Neural progenitor cell (in vitro differentiated cells): ENCODE data around the gene PPP1R8. TPM values are rescaled to one million over a fixed set of nuclear protein-coding genes. Genes with fewer than 3 reads are reported as not detected.
"Not testable (repeated sequence)": the region's sequence is repeated elsewhere in the genome, so short reads cannot be mapped to it uniquely, and the experiment has no call there.

Source experiments
- DNase-seq: peaks from one replicate; pipeline ENCODE4 v3.0.0-alpha.2; 2016; ENCODE audit warnings: low spot score
- H2AFZ ChIP-seq: fragments of 200-600 bp; sonication (generic); replicated peaks from 2 replicates; pipeline ENCODE4 v1.6.1; 2016; ENCODE audit warnings: antibody characterized with exemption
- H3F3A ChIP-seq: fragments of 200-600 bp; sonication (generic); 2 replicates; pipeline ENCODE4 v1.6.1; 2016; ENCODE audit warnings: antibody characterized with exemption, low read depth
- H3K27ac ChIP-seq: fragments of 200-600 bp; sonication (generic); 2 replicates; pipeline ENCODE4 v1.5.1; 2016; ENCODE audit warnings: mild to moderate bottlenecking
- H3K27me3 ChIP-seq: fragments of 200-600 bp; sonication (generic); 2 replicates; pipeline ENCODE4 v1.6.1; 2016; ENCODE audit warnings: mild to moderate bottlenecking, moderate library complexity
- H3K36me3 ChIP-seq: fragments of 200-600 bp; sonication (generic); 2 replicates; pipeline ENCODE4 v1.5.1; 2016
- H3K4me1 ChIP-seq: fragments of 200-600 bp; sonication (generic); 2 replicates; pipeline ENCODE4 v1.6.1; 2016; ENCODE audit warnings: mixed run types
- H3K4me2 ChIP-seq: fragments of 200-600 bp; sonication (generic); 2 replicates; pipeline ENCODE4 v1.6.1; 2016
- H3K4me3 ChIP-seq: fragments of 200-600 bp; sonication (generic); 2 replicates; pipeline ENCODE4 v1.5.1; 2016
- H3K79me2 ChIP-seq: fragments of 200-600 bp; sonication (generic); 2 replicates; pipeline ENCODE4 v1.6.1; 2016; ENCODE audit warnings: low read depth
- H3K9ac ChIP-seq: fragments of 200-600 bp; sonication (generic); 2 replicates; pipeline ENCODE4 v1.6.1; 2016
- H3K9me3 ChIP-seq: fragments of 200-600 bp; sonication (generic); 2 replicates; pipeline ENCODE4 v1.5.1; 2016; ENCODE audit warnings: low read depth
- H4K20me1 ChIP-seq: fragments of 200-600 bp; sonication (generic); 2 replicates; pipeline ENCODE4 v1.6.1; 2016; ENCODE audit warnings: low read depth
- H3K27ac Mint-ChIP-seq: 3 replicates; pipeline ENCODE4 v1.8.0; 2021; ENCODE audit warnings: mixed read lengths
- H3K27me3 Mint-ChIP-seq: 2 replicates; pipeline ENCODE4 v1.8.0; 2022; ENCODE audit warnings: low read depth, mild to moderate bottlenecking, inconsistent platforms, moderate library complexity, mixed read lengths; ENCODE audit not compliant: insufficient read depth
- H3K36me3 Mint-ChIP-seq: 3 replicates; pipeline ENCODE4 v1.8.0; 2021; ENCODE audit warnings: mixed read lengths
- H3K4me1 Mint-ChIP-seq: 3 replicates; pipeline ENCODE4 v1.8.0; 2021; ENCODE audit warnings: mixed read lengths
- H3K4me3 Mint-ChIP-seq: 3 replicates; pipeline ENCODE4 v1.8.0; 2021; ENCODE audit warnings: mild to moderate bottlenecking, moderate library complexity, mixed read lengths
- H3K9me3 Mint-ChIP-seq: 3 replicates; pipeline ENCODE4 v1.8.0; 2020; ENCODE audit warnings: mixed read lengths
- CTCF ChIP-seq: fragments of 200-600 bp; sonication (generic); IDR thresholded peaks from 2 replicates; pipeline ENCODE4 v1.5.1; 2017; ENCODE audit warnings: antibody characterized with exemption, mild to moderate bottlenecking
- EZH2 ChIP-seq: fragments of 200-600 bp; sonication (generic); IDR thresholded peaks from 2 replicates; pipeline ENCODE4 v1.6.1; 2017; ENCODE audit warnings: antibody characterized with exemption, mild to moderate bottlenecking, moderate library complexity
- EZH2phosphoT487 ChIP-seq: fragments of 200-600 bp; sonication (generic); IDR thresholded peaks from 2 replicates; pipeline ENCODE4 v1.6.1; 2017; ENCODE audit warnings: antibody characterized with exemption
- total RNA-seq: library from RNA; depleted of rRNA; stranded (reverse); fragments of >200 nt; gene quantifications from 2 replicates; pipeline ENCODE4 v1.2.3, GENCODE V29; 2015; ENCODE audit warnings: low replicate concordance

The PPP1R8 gene
- total RNA-seq, 1 donor from 2014 or later, result 61.2 TPM

- peak; percentile 4 for DNase-seq
- Mint-ChIP-seq H3K4me3 (no peak overlapping the region), H3K27ac (no peak overlapping the region), H3K4me1 (no peaks in the 10 kb centered on the region), H3K36me3 (peaks cover 13% of the 10 kb centered on the region), H3K9me3 (no peaks in the 10 kb centered on the region), H3K27me3 (no peaks in the 10 kb centered on the region)
- no peak overlapping the region for H2AFZ ChIP-seq
- TF ChIP-seq EZH2phosphoT487 (no peak), CTCF (no peak), EZH2 (no peak)
- H3K79me2 ChIP-seq, result no peaks in the 10 kb centered on the region
- peaks cover 3% of the 10 kb centered on the region for H4K20me1 ChIP-seq
- no peaks in the 10 kb centered on the region for H3K4me1 ChIP-seq
- H3K27ac ChIP-seq, result no peak overlapping the region
- H3K9me3 ChIP-seq, result no peaks in the 10 kb centered on the region
- H3F3A ChIP-seq, result no peaks in the 10 kb centered on the region
- H3K36me3 ChIP-seq, result no peaks in the 10 kb centered on the region
- H3K4me2 ChIP-seq, result no peak overlapping the region
- no peak overlapping the region for H3K4me3 ChIP-seq
- peak overlapping the region; percentile 30 for H3K9ac ChIP-seq
- H3K27me3 ChIP-seq, result no peaks in the 10 kb centered on the region
These were observed 44.7 kb upstream of the PPP1R8 start for GRCh38 chr1:27785781-27786455.

- no peak for DNase-seq
- Mint-ChIP-seq H3K9me3 (no peaks in the 10 kb centered on the region), H3K27ac (no peak overlapping the region), H3K36me3 (peaks cover 12% of the 10 kb centered on the region), H3K27me3 (no peaks in the 10 kb centered on the region), H3K4me3 (no peak overlapping the region), H3K4me1 (no peaks in the 10 kb centered on the region)
- Histone ChIP-seq H3K4me1 (no peaks in the 10 kb centered on the region), H3K79me2 (no peaks in the 10 kb centered on the region), H3K27ac (no peak overlapping the region), H3K9me3 (no peaks in the 10 kb centered on the region), H3K4me3 (no peak overlapping the region), H3K27me3 (no peaks in the 10 kb centered on the region), H3F3A (peaks cover 4% of the 10 kb centered on the region), H4K20me1 (peaks cover 3% of the 10 kb centered on the region), H2AFZ (no peak overlapping the region), H3K36me3 (no peaks in the 10 kb centered on the region), H3K4me2 (no peak overlapping the region), H3K9ac (no peak overlapping the region)
- TF ChIP-seq EZH2 (no peak), CTCF (no peak), EZH2phosphoT487 (no peak)
These were observed 42.7 kb upstream of the PPP1R8 start for GRCh38 chr1:27787895-27788294.

GRCh38 chr1:27789540-27790041 is 41.0 kb upstream of the PPP1R8 start:
- Mint-ChIP-seq H3K36me3 (peaks cover 10% of the 10 kb centered on the region), H3K9me3 (no peaks in the 10 kb centered on the region), H3K4me1 (no peaks in the 10 kb centered on the region), H3K27ac (no peak overlapping the region), H3K27me3 (no peaks in the 10 kb centered on the region), H3K4me3 (no peak overlapping the region)
- no peaks in the 10 kb centered on the region for H3K79me2 ChIP-seq
- no peaks in the 10 kb centered on the region for H3K27me3 ChIP-seq
- no peak overlapping the region for H2AFZ ChIP-seq
- DNase-seq, result no peak
- H3F3A ChIP-seq, result peaks cover 4% of the 10 kb centered on the region
- H3K4me2 ChIP-seq, result no peak overlapping the region
- no peaks in the 10 kb centered on the region for H3K9me3 ChIP-seq
- no peak overlapping the region for H3K9ac ChIP-seq
- H3K36me3 ChIP-seq, result no peaks in the 10 kb centered on the region
- H3K4me3 ChIP-seq, result no peak overlapping the region
- H4K20me1 ChIP-seq, result peaks cover 3% of the 10 kb centered on the region
- no peak overlapping the region for H3K27ac ChIP-seq
- no peaks in the 10 kb centered on the region for H3K4me1 ChIP-seq
- TF ChIP-seq EZH2 (no peak), CTCF (no peak), EZH2phosphoT487 (no peak)

- not testable (repeated sequence) for H3K4me3 ChIP-seq, H3F3A ChIP-seq, H3K27ac Mint-ChIP-seq
These were observed 40.3 kb upstream of the PPP1R8 start for GRCh38 chr1:27790270-27790669.

More at GRCh38 chr1:27790270-27790669, 40.3 kb upstream of the PPP1R8 start:
- not testable (repeated sequence) for H4K20me1 ChIP-seq, H3K9me3 ChIP-seq, H2AFZ ChIP-seq, H3K36me3 ChIP-seq, H3K27ac ChIP-seq, H3K9me3 Mint-ChIP-seq, H3K9ac ChIP-seq, H3K27me3 Mint-ChIP-seq, H3K79me2 ChIP-seq, H3K27me3 ChIP-seq, DNase-seq, H3K4me2 ChIP-seq, H3K4me1 Mint-ChIP-seq, H3K4me3 Mint-ChIP-seq, H3K4me1 ChIP-seq
- H3K36me3 Mint-ChIP-seq, result peaks cover 10% of the 10 kb centered on the region
